ACC112 (cell line): ENCODE measurements around the gene SERPINA10.
"Not testable (repeated sequence)": the region's sequence is repeated elsewhere in the genome, so short reads cannot be mapped to it uniquely, and the experiment has no call there.

Experiments
- H2AFZ ChIP-seq: fragments of 200-600 bp; sonication (generic); one replicate; pipeline ENCODE4 v1.6.0; 2017; ENCODE audit warnings: antibody characterized with exemption, low read length; ENCODE audit not compliant: unreplicated experiment
- H3K27ac ChIP-seq: fragments of 200-600 bp; sonication (generic); 2 replicates; pipeline ENCODE4 v1.5.1; 2014; ENCODE audit warnings: low read depth, mild to moderate bottlenecking, antibody characterized with exemption, low read length, moderate library complexity
- H3K27me3 ChIP-seq: fragments of 200-600 bp; sonication (generic); 2 replicates; pipeline ENCODE4 v1.6.1; 2014; ENCODE audit warnings: mild to moderate bottlenecking, antibody characterized with exemption, low read length, moderate library complexity, mixed read lengths; ENCODE audit not compliant: insufficient read depth
- H3K36me3 ChIP-seq: fragments of 200-600 bp; sonication (generic); 2 replicates; pipeline ENCODE4 v1.6.1; 2016; ENCODE audit warnings: mild to moderate bottlenecking, antibody characterized with exemption, low read length, moderate library complexity, mixed read lengths; ENCODE audit not compliant: insufficient read depth
- H3K4me1 ChIP-seq: fragments of 200-600 bp; sonication (generic); one replicate; pipeline ENCODE4 v1.6.1; 2016; ENCODE audit warnings: low read length, mixed read lengths; ENCODE audit not compliant: insufficient read depth, unreplicated experiment, control insufficient read depth
- H3K4me3 ChIP-seq: fragments of 200-600 bp; sonication (generic); 2 replicates; pipeline ENCODE4 v1.5.1; 2014; ENCODE audit warnings: mild to moderate bottlenecking, low read depth, low read length
- H3K79me2 ChIP-seq: fragments of 200-600 bp; sonication (generic); one replicate; pipeline ENCODE4 v1.6.0; 2016; ENCODE audit warnings: low read length; ENCODE audit not compliant: control insufficient read depth, unreplicated experiment, insufficient read depth

Gene SERPINA10

DNA sequence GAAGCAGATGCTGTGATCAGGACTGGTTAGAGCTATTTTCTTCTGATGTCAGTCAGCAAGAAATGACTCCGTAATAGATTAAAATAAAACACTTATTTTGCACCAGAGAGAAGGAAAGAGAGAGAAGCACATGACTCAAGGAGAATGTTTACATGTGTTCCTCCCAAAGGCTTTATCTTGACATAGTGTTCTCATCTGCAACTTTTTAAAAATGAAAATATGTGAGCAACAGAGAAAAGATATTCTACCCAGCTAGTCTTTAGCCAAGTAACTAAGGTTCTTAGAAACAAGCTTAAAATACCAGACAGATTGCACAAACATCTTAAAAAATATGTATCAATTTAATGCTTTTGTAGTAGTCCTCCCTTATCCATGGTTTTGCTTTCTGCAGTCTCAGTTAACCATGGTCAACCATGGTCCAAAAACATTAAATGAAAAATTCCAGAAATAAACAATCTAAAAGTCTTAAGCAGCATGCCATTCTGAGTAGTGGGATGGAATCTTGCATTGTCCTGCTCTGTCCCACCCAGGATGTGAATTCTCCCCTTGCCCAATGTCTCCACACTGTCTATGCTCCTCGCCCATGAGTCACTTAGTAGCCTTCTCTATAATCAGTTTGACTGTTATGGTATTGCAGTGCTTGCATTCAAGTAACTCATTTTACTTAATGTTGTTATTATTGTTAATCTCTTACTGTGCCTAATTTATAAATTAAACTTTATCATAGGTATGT lies 9.9 kb downstream of the SERPINA10 start:
- no peaks in the 10 kb centered on the region for H3K36me3 ChIP-seq
- peak overlapping the region; percentile 3; the same call in 1 of the 2 replicates for H3K27ac ChIP-seq
- H3K4me1 ChIP-seq, result peaks cover 12% of the 10 kb centered on the region

GRCh38 chr14:94278731-94279130 lies 14.3 kb downstream of the SERPINA10 start:
- Histone ChIP-seq H3K27me3 (no peaks in the 10 kb centered on the region), H3K27ac (no peak overlapping the region), H3K36me3 (no peaks in the 10 kb centered on the region), H2AFZ (no peak overlapping the region), H3K79me2 (no peaks in the 10 kb centered on the region), H3K4me1 (peaks cover 12% of the 10 kb centered on the region), H3K4me3 (no peak overlapping the region)

More for the DNA sequence above, 9.9 kb downstream of the SERPINA10 start:
- H3K4me3 ChIP-seq, result no peak overlapping the region
- H3K79me2 ChIP-seq, result no peaks in the 10 kb centered on the region
- H2AFZ ChIP-seq, result no peak overlapping the region
- no peaks in the 10 kb centered on the region for H3K27me3 ChIP-seq

DNA sequence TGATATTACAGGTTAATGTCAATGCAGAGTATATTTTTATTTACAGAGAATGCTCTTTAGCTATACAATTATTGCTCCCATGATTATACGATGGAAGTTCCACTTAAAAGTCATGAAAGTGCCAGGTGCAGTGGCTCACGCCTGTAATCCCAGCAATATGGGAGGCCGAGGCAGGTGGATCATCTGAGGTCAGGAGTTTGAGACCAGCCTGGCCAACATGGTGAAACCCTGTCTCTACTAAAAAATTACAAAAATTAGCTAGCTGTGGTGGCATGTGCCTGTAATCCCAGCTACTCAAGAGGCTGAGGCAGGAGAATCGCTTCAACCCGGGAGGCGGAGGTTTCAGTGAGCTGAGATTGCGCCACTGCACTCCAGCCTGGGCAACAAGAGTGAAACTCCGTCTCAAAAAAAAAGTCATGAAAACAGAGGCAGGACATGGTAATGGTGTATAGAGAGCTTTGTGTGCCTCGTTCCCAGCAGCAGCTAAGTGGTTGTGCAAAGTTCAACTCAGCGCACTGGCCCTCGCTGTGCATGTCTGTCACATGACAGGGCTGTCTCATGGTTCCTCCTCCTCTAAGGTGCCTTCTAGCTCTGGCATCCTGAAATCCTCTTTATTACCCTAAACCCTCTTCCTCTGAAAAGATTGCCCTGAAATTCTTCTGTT lies 16.0 kb downstream of the SERPINA10 start:
- H3K4me3 ChIP-seq, H3K79me2 ChIP-seq, H2AFZ ChIP-seq, H3K4me1 ChIP-seq, H3K27ac ChIP-seq, H3K27me3 ChIP-seq, H3K36me3 ChIP-seq: not testable (repeated sequence)

DNA sequence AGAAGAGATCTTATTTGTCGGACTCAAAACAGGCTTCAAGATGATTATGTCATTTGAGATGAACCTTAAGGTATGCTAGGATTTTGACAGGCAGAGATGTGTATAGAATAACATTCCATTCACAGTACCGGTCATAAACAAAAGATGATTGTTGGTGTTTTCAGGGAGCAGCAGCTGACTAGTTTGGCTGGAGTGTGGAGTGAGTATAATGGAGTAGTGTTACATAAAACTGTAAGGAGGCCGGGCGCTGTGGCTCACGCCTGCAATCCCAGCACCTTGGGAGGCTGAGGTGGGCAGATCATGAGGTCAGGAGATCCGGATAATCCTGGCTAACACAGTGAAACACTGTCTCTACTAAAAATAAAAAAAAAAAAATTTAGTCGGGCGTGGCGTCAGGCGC lies 23.9 kb downstream of the SERPINA10 start:
- no peak overlapping the region for H3K4me3 ChIP-seq
- H3K27ac ChIP-seq, result no peak overlapping the region
- no peaks in the 10 kb centered on the region for H3K4me1 ChIP-seq
- no peaks in the 10 kb centered on the region for H3K36me3 ChIP-seq
- H2AFZ ChIP-seq, result no peak overlapping the region
- no peaks in the 10 kb centered on the region for H3K79me2 ChIP-seq
- no peaks in the 10 kb centered on the region for H3K27me3 ChIP-seq

- H3K79me2 ChIP-seq, H3K4me1 ChIP-seq, H3K36me3 ChIP-seq, H3K4me3 ChIP-seq, H3K27ac ChIP-seq, H2AFZ ChIP-seq, H3K27me3 ChIP-seq: not testable (repeated sequence)
Observed at GRCh38 chr14:94268582-94268981, 24.5 kb downstream of the SERPINA10 start.

DNA sequence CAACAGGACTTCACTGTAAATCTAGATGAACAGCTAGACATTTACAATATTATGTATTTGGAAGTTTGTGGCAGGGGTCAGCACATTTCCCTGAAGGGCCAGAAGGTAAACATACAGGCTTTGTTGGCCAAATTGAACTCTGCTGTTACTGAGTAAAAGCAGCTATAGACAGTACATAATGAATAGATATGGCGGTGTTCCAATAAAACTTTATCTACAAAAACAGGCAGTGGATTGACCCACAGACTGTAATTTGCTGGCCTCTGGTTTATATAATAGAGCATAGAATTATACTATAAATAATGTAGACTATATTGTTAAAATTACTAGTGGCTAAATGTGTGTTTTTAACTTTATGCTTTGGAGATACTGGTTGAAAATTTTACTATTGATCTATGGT lies 25.7 kb downstream of the SERPINA10 start:
- H3K27me3 ChIP-seq, result no peaks in the 10 kb centered on the region
- H3K4me1 ChIP-seq, result no peaks in the 10 kb centered on the region
- H2AFZ ChIP-seq, result no peak overlapping the region
- no peak overlapping the region for H3K4me3 ChIP-seq
- H3K79me2 ChIP-seq, result no peaks in the 10 kb centered on the region
- no peak overlapping the region for H3K27ac ChIP-seq
- H3K36me3 ChIP-seq, result peaks cover 4% of the 10 kb centered on the region

DNA sequence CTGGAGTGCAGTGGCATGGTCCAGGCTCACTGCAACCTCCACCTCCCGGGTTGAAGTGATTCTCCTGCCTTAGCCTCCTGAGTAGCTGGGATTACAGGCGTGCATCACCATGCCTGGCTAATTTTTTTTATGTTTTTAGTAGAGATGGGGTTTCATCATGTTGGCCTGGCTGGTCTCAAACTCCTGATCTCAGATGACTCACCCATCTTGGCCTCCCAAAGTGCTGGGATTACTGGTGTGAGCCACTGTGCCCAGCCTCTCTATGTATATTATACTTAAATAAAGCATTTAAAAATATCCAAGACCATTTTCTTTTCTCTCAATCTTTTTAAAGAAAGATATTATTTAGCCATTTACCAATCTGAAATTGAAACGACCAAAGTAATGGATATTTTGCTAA lies 28.9 kb downstream of the SERPINA10 start:
- not testable (repeated sequence) for H3K27ac ChIP-seq, H2AFZ ChIP-seq, H3K4me3 ChIP-seq, H3K79me2 ChIP-seq, H3K4me1 ChIP-seq, H3K27me3 ChIP-seq
- H3K36me3 ChIP-seq, result peaks cover 11% of the 10 kb centered on the region

- no peak overlapping the region for H2AFZ ChIP-seq
- H3K27ac ChIP-seq, result no peak overlapping the region
- no peaks in the 10 kb centered on the region for H3K79me2 ChIP-seq
- H3K4me3 ChIP-seq, result no peak overlapping the region
- no peaks in the 10 kb centered on the region for H3K27me3 ChIP-seq
- H3K4me1 ChIP-seq, result no peaks in the 10 kb centered on the region
- H3K36me3 ChIP-seq, result no peaks in the 10 kb centered on the region
Observed at GRCh38 chr14:94244182-94244581, 48.9 kb downstream of the SERPINA10 start.

- no peaks in the 10 kb centered on the region for H3K36me3 ChIP-seq
- no peak overlapping the region for H3K27ac ChIP-seq
- no peaks in the 10 kb centered on the region for H3K79me2 ChIP-seq
- no peak overlapping the region for H3K4me3 ChIP-seq
- H3K4me1 ChIP-seq, result no peaks in the 10 kb centered on the region
- no peak overlapping the region for H2AFZ ChIP-seq
- H3K27me3 ChIP-seq, result no peaks in the 10 kb centered on the region
Observed at GRCh38 chr14:94239406-94239805, 53.7 kb downstream of the SERPINA10 start.

- Histone ChIP-seq H3K27ac (no peak overlapping the region), H3K79me2 (no peaks in the 10 kb centered on the region), H3K36me3 (no peaks in the 10 kb centered on the region), H3K27me3 (no peaks in the 10 kb centered on the region), H3K4me3 (no peak overlapping the region), H3K4me1 (no peaks in the 10 kb centered on the region), H2AFZ (no peak overlapping the region)
Observed at GRCh38 chr14:94237983-94238382, 55.1 kb downstream of the SERPINA10 start.

DNA sequence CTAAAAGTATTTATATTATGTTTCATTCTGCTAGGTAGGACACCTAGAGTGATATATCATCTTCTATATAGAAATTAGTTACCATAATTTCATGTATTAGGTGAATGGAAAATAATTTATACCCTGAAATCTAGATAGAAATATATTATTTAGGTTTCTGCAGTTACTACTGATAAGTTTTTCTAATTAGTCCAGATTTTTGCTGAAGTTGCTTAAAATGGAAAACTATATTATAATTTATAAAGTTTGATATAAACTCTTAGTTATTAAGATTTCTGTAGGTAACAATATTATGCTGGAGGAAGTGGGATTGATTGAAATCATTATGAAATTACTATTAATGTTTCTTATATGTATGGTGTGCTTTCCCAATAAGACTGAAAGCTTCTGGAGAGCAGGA lies 56.0 kb downstream of the SERPINA10 start:
- no peaks in the 10 kb centered on the region for H3K79me2 ChIP-seq
- no peaks in the 10 kb centered on the region for H3K4me1 ChIP-seq
- no peaks in the 10 kb centered on the region for H3K27me3 ChIP-seq
- H3K4me3 ChIP-seq, result no peak overlapping the region
- H3K36me3 ChIP-seq, result no peaks in the 10 kb centered on the region
- no peak overlapping the region for H3K27ac ChIP-seq
- H2AFZ ChIP-seq, result no peak overlapping the region
